ENCODE data around the gene ALDH18A1.

GRCh38 chr10:95558593-95559320, 97.8 kb downstream of the ALDH18A1 start:
- no peak for TF ChIP-seq CTCF (IDR thresholded peaks at IDR 0.05; ENCODE audit: extremely low read depth in 1 of 2, insufficient read depth in 1 of 2, low read depth in 1 of 2, low read length in 2 of 2)
- TF ChIP-seq POLR2AphosphoS5 (IDR thresholded peaks at IDR 0.05; ENCODE audit: insufficient read depth, low read depth, low read length) = no peak
- no peak for TF ChIP-seq POLR2A (IDR thresholded peaks at IDR 0.05; ENCODE audit: low read depth, low read length)
- TF ChIP-seq EZH2 (IDR thresholded peaks at IDR 0.05; ENCODE audit: borderline replicate concordance, low read depth, low read length, severe bottlenecking) = no peak
- no peak for TF ChIP-seq JUN (IDR thresholded peaks at IDR 0.05; ENCODE audit: borderline replicate concordance, insufficient read depth, insufficient read length, low read depth)
- TF ChIP-seq FOS (IDR thresholded peaks at IDR 0.05; ENCODE audit: borderline replicate concordance, insufficient read depth, low read length) = no peak
- no peak for TF ChIP-seq MYC (IDR thresholded peaks at IDR 0.05; ENCODE audit: low read depth, low read length)
- TF ChIP-seq MAX (IDR thresholded peaks at IDR 0.05; ENCODE audit: insufficient read depth, insufficient read length) = no peak
- TF ChIP-seq GATA2 (IDR thresholded peaks at IDR 0.05; ENCODE audit: insufficient read depth, insufficient read length, low read depth, low read length) = no peak
